ENCODE data around the gene HOXD9. TPM values are rescaled to one million over a fixed set of nuclear protein-coding genes. Genes with fewer than 3 reads are reported as not detected.

HOXD9 gene
- total RNA-seq, 1 donor from 2014 or later, result not detected

DNA sequence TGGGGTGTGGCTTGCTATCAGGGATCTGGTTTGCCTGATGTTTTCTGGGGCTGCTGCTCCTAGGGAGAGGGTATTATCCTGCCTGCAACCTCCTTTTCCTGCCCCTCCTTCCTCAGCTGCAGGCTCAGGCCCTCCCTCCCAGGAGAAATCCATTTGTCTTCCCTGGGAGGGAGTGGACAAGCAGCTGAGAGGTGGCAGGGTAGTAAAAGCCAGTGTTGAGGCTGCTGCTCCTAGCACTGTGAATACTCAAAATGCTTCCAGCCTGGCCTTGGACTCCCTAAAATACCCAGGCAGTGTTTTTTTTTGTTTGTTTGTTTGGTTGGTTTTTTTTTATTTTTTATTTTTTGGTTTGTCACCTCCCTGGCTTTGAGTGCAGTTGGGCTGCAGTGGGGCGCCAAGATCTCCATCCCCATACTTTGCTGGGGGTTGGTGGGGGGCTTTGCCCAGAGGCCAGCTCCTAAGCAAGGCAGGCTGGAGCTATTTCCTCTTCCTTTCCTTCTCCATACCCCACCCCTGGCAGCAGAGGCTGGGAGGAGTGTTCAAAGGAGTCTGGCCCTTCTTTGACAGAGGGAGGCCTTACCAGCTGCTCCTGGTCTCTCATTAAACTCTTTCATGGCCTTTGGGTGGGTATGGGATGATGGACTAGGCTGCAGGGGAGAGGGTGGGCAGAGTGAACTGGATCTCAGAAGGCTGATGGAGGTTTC, 48.2 kb downstream of the HOXD9 start:
- no peak for DNase-seq (ENCODE audit: low spot score)
- peaks cover 87% of the 10 kb centered on the region for H4K20me1 ChIP-seq (ENCODE audit: low read depth)
- Mint-ChIP-seq H3K27me3 (ENCODE audit: insufficient read depth, low read depth) (peaks cover 86% of the 10 kb centered on the region), H3K4me1 (peaks cover 23% of the 10 kb centered on the region), H3K36me3 (no peaks in the 10 kb centered on the region), H3K9me3 (peaks cover 13% of the 10 kb centered on the region), H3K4me3 (no peak overlapping the region), H3K27ac (no peak overlapping the region)
- H3K9ac ChIP-seq, result no peak overlapping the region
- H3K4me1 ChIP-seq, result peaks cover 12% of the 10 kb centered on the region
- no peaks in the 10 kb centered on the region for H3K9me3 ChIP-seq (ENCODE audit: low read depth)
- peaks cover 100% of the 10 kb centered on the region for H3K27me3 ChIP-seq
- no peak overlapping the region for H3K4me2 ChIP-seq
- TF ChIP-seq, protein P1, sequence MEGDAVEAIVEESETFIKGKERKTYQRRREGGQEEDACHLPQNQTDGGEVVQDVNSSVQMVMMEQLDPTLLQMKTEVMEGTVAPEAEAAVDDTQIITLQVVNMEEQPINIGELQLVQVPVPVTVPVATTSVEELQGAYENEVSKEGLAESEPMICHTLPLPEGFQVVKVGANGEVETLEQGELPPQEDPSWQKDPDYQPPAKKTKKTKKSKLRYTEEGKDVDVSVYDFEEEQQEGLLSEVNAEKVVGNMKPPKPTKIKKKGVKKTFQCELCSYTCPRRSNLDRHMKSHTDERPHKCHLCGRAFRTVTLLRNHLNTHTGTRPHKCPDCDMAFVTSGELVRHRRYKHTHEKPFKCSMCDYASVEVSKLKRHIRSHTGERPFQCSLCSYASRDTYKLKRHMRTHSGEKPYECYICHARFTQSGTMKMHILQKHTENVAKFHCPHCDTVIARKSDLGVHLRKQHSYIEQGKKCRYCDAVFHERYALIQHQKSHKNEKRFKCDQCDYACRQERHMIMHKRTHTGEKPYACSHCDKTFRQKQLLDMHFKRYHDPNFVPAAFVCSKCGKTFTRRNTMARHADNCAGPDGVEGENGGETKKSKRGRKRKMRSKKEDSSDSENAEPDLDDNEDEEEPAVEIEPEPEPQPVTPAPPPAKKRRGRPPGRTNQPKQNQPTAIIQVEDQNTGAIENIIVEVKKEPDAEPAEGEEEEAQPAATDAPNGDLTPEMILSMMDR (IDR thresholded peaks at IDR 0.05), result no peak
- H3K36me3 ChIP-seq, result no peaks in the 10 kb centered on the region
- peaks cover 11% of the 10 kb centered on the region for H3F3A ChIP-seq (ENCODE audit: low read depth)
- H3K27ac ChIP-seq, result no peak overlapping the region
- H3K4me3 ChIP-seq, result no peak overlapping the region
- no peak overlapping the region for H2AFZ ChIP-seq (replicated peaks)
- H3K79me2 ChIP-seq (ENCODE audit: low read depth), result no peaks in the 10 kb centered on the region

DNA sequence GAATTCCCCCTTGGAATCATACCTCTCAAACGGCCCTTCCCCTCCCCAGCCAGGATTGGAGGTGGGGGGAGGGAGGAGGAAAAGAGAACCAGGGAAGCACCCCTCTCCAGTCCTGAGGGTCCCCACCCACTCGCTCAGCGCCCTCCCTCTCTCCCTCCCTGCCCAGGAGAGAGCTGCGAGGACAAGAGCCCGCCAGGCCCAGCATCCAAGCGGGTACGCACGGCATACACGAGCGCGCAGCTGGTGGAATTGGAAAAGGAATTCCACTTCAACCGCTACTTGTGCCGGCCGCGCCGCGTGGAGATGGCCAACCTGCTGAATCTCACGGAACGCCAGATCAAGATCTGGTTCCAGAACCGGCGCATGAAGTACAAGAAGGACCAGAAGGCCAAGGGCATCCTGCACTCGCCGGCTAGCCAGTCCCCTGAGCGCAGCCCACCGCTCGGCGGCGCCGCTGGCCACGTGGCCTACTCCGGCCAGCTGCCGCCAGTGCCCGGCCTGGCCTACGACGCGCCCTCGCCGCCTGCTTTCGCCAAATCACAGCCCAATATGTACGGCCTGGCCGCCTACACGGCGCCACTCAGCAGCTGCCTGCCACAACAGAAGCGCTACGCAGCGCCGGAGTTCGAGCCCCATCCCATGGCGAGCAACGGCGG, 49.0 kb downstream of the HOXD9 start:
- Histone ChIP-seq H3K79me2 (ENCODE audit: low read depth) (no peaks in the 10 kb centered on the region), H3K4me2 (peak overlapping the region; percentile 1), H3K27me3 (peaks cover 100% of the 10 kb centered on the region), H2AFZ (replicated peaks) (no peak overlapping the region), H3K9me3 (ENCODE audit: low read depth) (no peaks in the 10 kb centered on the region), H4K20me1 (ENCODE audit: low read depth) (peaks cover 87% of the 10 kb centered on the region), H3K4me1 (peaks cover 12% of the 10 kb centered on the region), H3K9ac (no peak overlapping the region), H3K27ac (no peak overlapping the region), H3K4me3 (no peak overlapping the region), H3F3A (ENCODE audit: low read depth) (peaks cover 15% of the 10 kb centered on the region), H3K36me3 (no peaks in the 10 kb centered on the region)
- H3K4me3 Mint-ChIP-seq, result no peak overlapping the region
- no peaks in the 10 kb centered on the region for H3K36me3 Mint-ChIP-seq
- H3K27me3 Mint-ChIP-seq (ENCODE audit: insufficient read depth, low read depth), result peaks cover 86% of the 10 kb centered on the region
- peaks cover 25% of the 10 kb centered on the region for H3K4me1 Mint-ChIP-seq
- H3K27ac Mint-ChIP-seq, result no peak overlapping the region
- H3K9me3 Mint-ChIP-seq, result peaks cover 14% of the 10 kb centered on the region
- peak; percentile 67 for DNase-seq (ENCODE audit: low spot score)
- TF ChIP-seq, protein P1 (IDR thresholded peaks at IDR 0.05), result peak; percentile 11
- no peak for TF ChIP-seq EZH2phosphoT487 (IDR thresholded peaks at IDR 0.05)

DNA sequence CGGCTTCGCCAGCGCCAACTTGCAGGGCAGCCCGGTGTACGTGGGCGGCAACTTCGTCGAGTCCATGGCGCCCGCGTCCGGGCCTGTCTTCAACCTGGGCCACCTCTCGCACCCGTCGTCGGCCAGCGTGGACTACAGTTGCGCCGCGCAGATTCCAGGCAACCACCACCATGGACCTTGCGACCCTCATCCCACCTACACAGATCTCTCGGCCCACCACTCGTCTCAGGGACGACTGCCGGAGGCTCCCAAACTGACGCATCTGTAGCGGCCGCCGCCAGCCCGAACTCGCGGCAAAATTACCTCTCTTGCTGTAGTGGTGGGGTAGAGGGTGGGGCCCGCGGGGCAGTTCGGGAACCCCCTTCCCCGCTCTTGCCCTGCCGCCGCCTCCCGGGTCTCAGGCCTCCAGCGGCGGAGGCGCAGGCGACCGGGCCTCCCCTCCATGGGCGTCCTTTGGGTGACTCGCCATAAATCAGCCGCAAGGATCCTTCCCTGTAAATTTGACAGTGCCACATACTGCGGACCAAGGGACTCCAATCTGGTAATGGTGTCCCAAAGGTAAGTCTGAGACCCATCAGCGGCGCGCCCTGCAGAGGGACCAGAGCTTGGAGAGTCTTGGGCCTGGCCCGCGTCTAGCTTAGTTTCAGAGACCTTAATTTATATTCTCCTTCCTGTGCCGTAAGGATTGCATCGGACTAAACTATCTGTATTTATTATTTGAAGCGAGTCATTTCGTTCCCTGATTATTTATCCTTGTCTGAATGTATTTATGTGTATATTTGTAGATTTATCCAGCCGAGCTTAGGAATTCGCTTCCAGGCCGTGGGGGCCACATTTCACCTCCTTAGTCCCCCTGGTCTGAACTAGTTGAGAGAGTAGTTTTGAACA, 49.7 kb downstream of the HOXD9 start:
- DNase-seq (ENCODE audit: low spot score), result peak; percentile 21
- Histone ChIP-seq H3K36me3 (no peaks in the 10 kb centered on the region), H2AFZ (replicated peaks) (no peak overlapping the region), H3K9ac (no peak overlapping the region), H4K20me1 (ENCODE audit: low read depth) (peaks cover 86% of the 10 kb centered on the region), H3K9me3 (ENCODE audit: low read depth) (no peaks in the 10 kb centered on the region), H3K4me3 (no peak overlapping the region), H3K4me2 (peak overlapping the region; percentile 1), H3K27ac (no peak overlapping the region), H3K27me3 (peaks cover 100% of the 10 kb centered on the region), H3F3A (ENCODE audit: low read depth) (peaks cover 15% of the 10 kb centered on the region), H3K79me2 (ENCODE audit: low read depth) (no peaks in the 10 kb centered on the region), H3K4me1 (peaks cover 12% of the 10 kb centered on the region)
- Mint-ChIP-seq H3K36me3 (peaks cover 2% of the 10 kb centered on the region), H3K27ac (no peak overlapping the region), H3K4me1 (peaks cover 25% of the 10 kb centered on the region), H3K4me3 (no peak overlapping the region), H3K9me3 (peaks cover 12% of the 10 kb centered on the region), H3K27me3 (ENCODE audit: insufficient read depth, low read depth) (peaks cover 86% of the 10 kb centered on the region)
- TF ChIP-seq EZH2 (IDR thresholded peaks at IDR 0.05) (peak; percentile 99), EZH2phosphoT487 (IDR thresholded peaks at IDR 0.05) (peak; percentile 97)
- TF ChIP-seq, protein P1 (IDR thresholded peaks at IDR 0.05), result no peak

All from neural progenitor cell (in vitro differentiated cells).